H9 (cell line): ENCODE measurements around the gene AFDN. TPM values are rescaled to one million over a fixed set of nuclear protein-coding genes. Genes with fewer than 3 reads are reported as not detected.

Source experiments
- DNase-seq: peaks from one replicate; pipeline ENCODE4 v3.0.0-alpha.2; 2017
- H2AFZ ChIP-seq: one replicate; pipeline ENCODE4 v1.6.1; 2013; ENCODE audit warnings: mild to moderate bottlenecking, low read length, control low read depth, moderate library complexity
- H2AK5ac ChIP-seq: 2 replicates; pipeline ENCODE4 v1.6.1; 2013; ENCODE audit warnings: low read length, control low read depth, mixed read lengths; ENCODE audit not compliant: insufficient read length
- H2BK120ac ChIP-seq: one replicate; pipeline ENCODE4 v1.6.1; 2013; ENCODE audit warnings: low read depth, mild to moderate bottlenecking, low read length, control low read depth, inconsistent platforms; ENCODE audit not compliant: poor library complexity, severe bottlenecking
- H2BK12ac ChIP-seq: 2 replicates; pipeline ENCODE4 v1.6.1; 2013; ENCODE audit warnings: low read length, control low read depth, mixed read lengths, low read depth; ENCODE audit not compliant: insufficient read length
- H2BK15ac ChIP-seq: 2 replicates; pipeline ENCODE4 v1.6.1; 2013; ENCODE audit warnings: low read depth, low read length, control low read depth
- H2BK20ac ChIP-seq: one replicate; pipeline ENCODE4 v1.6.1; 2013; ENCODE audit warnings: low read depth, mild to moderate bottlenecking, low read length, control low read depth, inconsistent platforms; ENCODE audit not compliant: poor library complexity, severe bottlenecking
- H2BK5ac ChIP-seq: 2 replicates; pipeline ENCODE4 v1.6.1; 2013; ENCODE audit warnings: low read length, control low read depth, mixed read lengths; ENCODE audit not compliant: insufficient read length
- H3K14ac ChIP-seq: 2 replicates; pipeline ENCODE4 v1.6.1; 2013; ENCODE audit warnings: low read length, control low read depth; ENCODE audit not compliant: insufficient read depth
- H3K18ac ChIP-seq: 2 replicates; pipeline ENCODE4 v1.6.1; 2013; ENCODE audit warnings: low read depth, mild to moderate bottlenecking, mixed read lengths, low read length, control low read depth; ENCODE audit not compliant: insufficient read length
- H3K23ac ChIP-seq: 2 replicates; pipeline ENCODE4 v1.6.1; 2013; ENCODE audit warnings: low read length, control low read depth, mixed read lengths, low read depth; ENCODE audit not compliant: insufficient read length
- H3K23me2 ChIP-seq: 2 replicates; pipeline ENCODE4 v1.6.1; 2013; ENCODE audit warnings: low read depth, mild to moderate bottlenecking, mixed read lengths, low read length, control low read depth; ENCODE audit not compliant: insufficient read length, poor library complexity, severe bottlenecking
- H3K27ac ChIP-seq: 2 replicates; pipeline ENCODE4 v1.5.1; 2013; ENCODE audit warnings: low read length, control low read depth, mixed read lengths, low read depth; ENCODE audit not compliant: insufficient read length
- H3K27me3 ChIP-seq: 2 replicates; pipeline ENCODE4 v1.6.1; 2013; ENCODE audit warnings: low read length, control low read depth, inconsistent platforms; ENCODE audit not compliant: insufficient read depth
- H3K4ac ChIP-seq: 2 replicates; pipeline ENCODE4 v1.6.1; 2013; ENCODE audit warnings: low read depth, mild to moderate bottlenecking, control low read depth, inconsistent platforms, low read length, moderate library complexity
- H3K4me1 ChIP-seq: 2 replicates; pipeline ENCODE4 v1.6.1; 2013; ENCODE audit warnings: low read length, control low read depth, inconsistent platforms; ENCODE audit not compliant: insufficient read depth
- H3K4me2 ChIP-seq: 2 replicates; pipeline ENCODE4 v1.6.1; 2013; ENCODE audit warnings: low read length, control low read depth, mixed read lengths; ENCODE audit not compliant: insufficient read length, insufficient read depth
- H3K56ac ChIP-seq: 2 replicates; pipeline ENCODE4 v1.6.1; 2013; ENCODE audit warnings: low read depth, mild to moderate bottlenecking, mixed read lengths, low read length, control low read depth; ENCODE audit not compliant: insufficient read length
- H3K79me1 ChIP-seq: 2 replicates; pipeline ENCODE4 v1.6.1; 2013; ENCODE audit warnings: low read depth, mild to moderate bottlenecking, moderate library complexity, low read length, control low read depth, inconsistent platforms; ENCODE audit not compliant: insufficient read depth, poor library complexity, severe bottlenecking
- H3K79me2 ChIP-seq: 2 replicates; pipeline ENCODE4 v1.6.1; 2013; ENCODE audit warnings: low read length, control low read depth, inconsistent platforms; ENCODE audit not compliant: insufficient read depth
- H3K9ac ChIP-seq: 2 replicates; pipeline ENCODE4 v1.6.1; 2013; ENCODE audit warnings: low read length, control low read depth, mixed read lengths; ENCODE audit not compliant: insufficient read length; ENCODE audit errors: extremely low read depth
- H3K9me3 ChIP-seq: one replicate; pipeline ENCODE4 v1.6.1; 2013; ENCODE audit warnings: low read depth, low read length, inconsistent platforms; ENCODE audit not compliant: control insufficient read depth
- H3T11ph ChIP-seq: one replicate; pipeline ENCODE4 v1.6.1; 2013; ENCODE audit warnings: mild to moderate bottlenecking, low read length, control low read depth, inconsistent platforms
- H4K20me1 ChIP-seq: one replicate; pipeline ENCODE4 v1.6.1; 2013; ENCODE audit not compliant: control insufficient read depth, insufficient read length, insufficient read depth
- H4K5ac ChIP-seq: 2 replicates; pipeline ENCODE4 v1.6.1; 2013; ENCODE audit warnings: low read depth, mild to moderate bottlenecking, mixed read lengths, low read length, control low read depth; ENCODE audit not compliant: insufficient read length
- H4K8ac ChIP-seq: replicated peaks from 2 replicates; pipeline ENCODE4 v1.6.1; 2013; ENCODE audit warnings: low read length, control low read depth, mixed read lengths, low read depth; ENCODE audit not compliant: insufficient read length
- H4K91ac ChIP-seq: 2 replicates; pipeline ENCODE4 v1.6.1; 2013; ENCODE audit warnings: low read depth, mild to moderate bottlenecking, moderate library complexity, mixed read lengths, low read length, control low read depth; ENCODE audit not compliant: insufficient read length
- H3K27ac Mint-ChIP-seq, 3 experiments: 2 replicates in 2 of 3; 3 replicates in 1 of 3; pipeline ENCODE4 v1.8.0; 2020 to 2021; ENCODE audit warnings: mixed read lengths in 3 of 3, mild to moderate bottlenecking in 1 of 3, moderate library complexity in 1 of 3
- H3K27me3 Mint-ChIP-seq: 2 replicates; pipeline ENCODE4 v1.8.0; 2021; ENCODE audit warnings: low read depth, mild to moderate bottlenecking, moderate library complexity, mixed read lengths
- H3K36me3 Mint-ChIP-seq, 3 experiments: 2 replicates in 2 of 3; 3 replicates in 1 of 3; pipeline ENCODE4 v1.8.0; 2020 to 2021; ENCODE audit warnings: low read depth in 3 of 3, mixed read lengths in 3 of 3; ENCODE audit not compliant: insufficient read depth in 1 of 3
- H3K4me1 Mint-ChIP-seq, 2 experiments: 2 replicates each; pipeline ENCODE4 v1.8.0; 2020; ENCODE audit warnings: mixed read lengths in 2 of 2
- H3K4me3 Mint-ChIP-seq, 2 experiments: 2 replicates in 1 of 2; 3 replicates in 1 of 2; pipeline ENCODE4 v1.8.0; 2020 to 2021; ENCODE audit warnings: mild to moderate bottlenecking in 2 of 2, mixed read lengths in 2 of 2, moderate library complexity in 1 of 2
- H3K9me3 Mint-ChIP-seq, 2 experiments: 2 replicates in 1 of 2; 3 replicates in 1 of 2; pipeline ENCODE4 v1.8.0; 2020; ENCODE audit warnings: mild to moderate bottlenecking in 2 of 2, mixed read lengths in 2 of 2, moderate library complexity in 1 of 2
- WGBS: extraction: QIAGEN DNeasy Blood & Tissue Kit; methylation state at CpG from one replicate; pipeline ENCODE4 v1.1.7; 2013; ENCODE audit warnings: missing lambda C conversion rate, low lambda C conversion rate, mixed read lengths; ENCODE audit not compliant: insufficient read length; ENCODE audit errors: extremely low coverage; 5-methylcytosine and 5-hydroxymethylcytosine counted together
- total RNA-seq: library from RNA; stranded (reverse); gene quantifications from 2 replicates; pipeline ENCODE4 v1.2.1, GENCODE V29; 2021
- TF ChIP-seq, protein P1 (sequence below): fragments of 200-600 bp; sonication (generic); conservative IDR thresholded peaks from 3 replicates; pipeline ENCODE4 v1.8.0; 2021; ENCODE audit warnings: antibody characterized with exemption, mild to moderate bottlenecking

Gene AFDN
- total RNA-seq, 1 experiment from 2014 or later = 157 TPM

DNA sequence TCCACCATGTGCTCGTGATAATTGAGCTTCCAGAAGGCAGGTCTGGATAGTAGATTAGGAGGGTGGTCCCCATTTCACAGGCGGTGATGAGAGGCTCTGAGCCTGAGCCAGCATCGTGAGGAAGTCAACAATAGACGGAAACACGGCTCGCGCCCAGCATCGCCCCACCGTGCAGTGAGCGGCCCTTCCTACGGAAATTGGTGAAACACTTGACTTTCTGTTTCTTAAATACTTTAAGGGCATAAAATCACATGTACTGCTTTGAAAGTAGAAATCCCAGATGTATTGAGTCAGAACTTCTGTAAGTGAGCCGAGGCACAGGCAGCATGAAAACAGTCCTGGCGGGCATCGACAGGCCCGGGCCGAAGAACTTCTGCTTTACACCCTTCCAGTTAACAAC, 166.5 kb downstream of the AFDN start:
- TF ChIP-seq, protein P1, sequence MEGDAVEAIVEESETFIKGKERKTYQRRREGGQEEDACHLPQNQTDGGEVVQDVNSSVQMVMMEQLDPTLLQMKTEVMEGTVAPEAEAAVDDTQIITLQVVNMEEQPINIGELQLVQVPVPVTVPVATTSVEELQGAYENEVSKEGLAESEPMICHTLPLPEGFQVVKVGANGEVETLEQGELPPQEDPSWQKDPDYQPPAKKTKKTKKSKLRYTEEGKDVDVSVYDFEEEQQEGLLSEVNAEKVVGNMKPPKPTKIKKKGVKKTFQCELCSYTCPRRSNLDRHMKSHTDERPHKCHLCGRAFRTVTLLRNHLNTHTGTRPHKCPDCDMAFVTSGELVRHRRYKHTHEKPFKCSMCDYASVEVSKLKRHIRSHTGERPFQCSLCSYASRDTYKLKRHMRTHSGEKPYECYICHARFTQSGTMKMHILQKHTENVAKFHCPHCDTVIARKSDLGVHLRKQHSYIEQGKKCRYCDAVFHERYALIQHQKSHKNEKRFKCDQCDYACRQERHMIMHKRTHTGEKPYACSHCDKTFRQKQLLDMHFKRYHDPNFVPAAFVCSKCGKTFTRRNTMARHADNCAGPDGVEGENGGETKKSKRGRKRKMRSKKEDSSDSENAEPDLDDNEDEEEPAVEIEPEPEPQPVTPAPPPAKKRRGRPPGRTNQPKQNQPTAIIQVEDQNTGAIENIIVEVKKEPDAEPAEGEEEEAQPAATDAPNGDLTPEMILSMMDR = no peak
- Histone ChIP-seq H2AK5ac (no peak overlapping the region), H3K4ac (no peak overlapping the region), H3K23ac (no peak overlapping the region), H3K79me1 (no peaks in the 10 kb centered on the region), H2BK20ac (no peak overlapping the region), H2BK15ac (no peak overlapping the region), H3K4me1 (no peaks in the 10 kb centered on the region; the same call in 1 of the 2 replicates), H3K4me2 (no peak overlapping the region), H3K79me2 (no peaks in the 10 kb centered on the region), H3K27me3 (no peaks in the 10 kb centered on the region), H4K8ac (no peak overlapping the region), H4K20me1 (no peaks in the 10 kb centered on the region), H3K56ac (no peak overlapping the region), H3K27ac (no peak overlapping the region), H3K18ac (no peak overlapping the region), H3K14ac (no peak overlapping the region), H4K91ac (no peak overlapping the region), H2AFZ (no peak overlapping the region), H2BK12ac (no peak overlapping the region), H3K9me3 (no peaks in the 10 kb centered on the region), H3T11ph (no peak overlapping the region), H3K23me2 (no peaks in the 10 kb centered on the region), H4K5ac (no peak overlapping the region), H2BK5ac (no peak overlapping the region), H3K9ac (no peak overlapping the region), H2BK120ac (no peak overlapping the region)
- peaks cover 2% of the 10 kb centered on the region for H3K27me3 Mint-ChIP-seq
- H3K9me3 Mint-ChIP-seq = peaks cover 7 to 9% of the 10 kb centered on the region in 2 experiments; a peak in 4 of 5 replicates
- peaks cover 4 to 13% of the 10 kb centered on the region in 2 experiments; a peak in 3 of 4 replicates for H3K4me1 Mint-ChIP-seq
- no CpG with 5 or more reads among the region's 16 CpGs for WGBS
- no peak for DNase-seq
- H3K27ac Mint-ChIP-seq = no peak overlapping the region
- peaks cover 0 to 4% (median 2%) of the 10 kb centered on the region in 3 experiments; a peak in 1 of 7 replicates for H3K36me3 Mint-ChIP-seq
- no peak overlapping the region for H3K4me3 Mint-ChIP-seq
